DMS153 (cell line): ENCODE data around the gene PLEKHS1.
"Not testable (repeated sequence)": the region's sequence is repeated elsewhere in the genome, so short reads cannot be mapped to it uniquely, and the experiment has no call there.

Experiments used
- DNase-seq: peaks from one replicate; lab custom pipeline; 2025; lab: John Stamatoyannopoulos, UW

The PLEKHS1 gene

DNA sequence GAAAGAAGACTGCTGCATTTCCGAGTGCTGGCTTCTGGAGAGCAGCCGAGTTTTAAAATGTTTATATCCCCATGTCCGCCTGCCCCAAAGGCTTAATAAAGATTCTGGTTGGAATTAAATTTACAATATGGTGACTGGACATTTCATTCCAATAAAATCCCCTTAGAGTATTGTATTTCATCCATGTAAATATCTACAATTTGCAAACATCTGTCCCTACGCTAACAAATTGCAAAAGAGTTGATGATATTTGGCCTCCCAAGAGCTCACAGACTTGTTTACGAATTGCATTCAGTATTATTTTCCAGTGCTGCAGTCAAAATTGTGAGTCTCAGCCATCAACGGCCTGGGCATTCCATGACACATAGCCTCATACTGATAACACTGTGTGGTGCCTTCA lies 50.1 kb downstream of the PLEKHS1 start:
- DNase-seq = no peak

- no peak for DNase-seq
Observed at GRCh38 chr10:113802997-113803396, 51.5 kb downstream of the PLEKHS1 start.

- no peak for DNase-seq
Observed at GRCh38 chr10:113806503-113806902, 55.0 kb downstream of the PLEKHS1 start.

- DNase-seq = no peak
Observed at GRCh38 chr10:113808168-113808567, 56.7 kb downstream of the PLEKHS1 start.

- DNase-seq = not testable (repeated sequence)
Observed at GRCh38 chr10:113814700-113815099, 63.2 kb downstream of the PLEKHS1 start.

GRCh38 chr10:113819989-113820388 lies 68.5 kb downstream of the PLEKHS1 start:
- DNase-seq = no peak

DNA sequence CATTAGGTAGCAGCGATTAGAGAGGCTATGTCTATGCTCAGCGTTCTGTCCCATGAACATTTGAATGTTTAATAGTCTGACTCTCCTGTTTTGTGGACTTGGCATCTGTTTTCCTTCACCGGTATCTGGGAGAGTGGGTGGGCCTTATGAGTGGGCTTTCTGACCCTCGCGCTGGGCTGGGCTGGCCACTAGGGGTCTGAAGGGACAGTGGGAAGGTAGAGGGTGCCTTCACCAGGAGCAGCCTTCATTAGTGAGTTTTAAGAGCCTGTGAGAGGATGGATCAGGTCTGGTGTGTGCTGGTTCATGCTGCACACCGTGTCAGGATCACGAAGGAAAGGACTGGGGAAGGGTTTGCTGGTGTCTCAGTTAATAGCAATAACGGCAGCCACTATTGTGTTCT lies 69.0 kb downstream of the PLEKHS1 start:
- DNase-seq = no peak

GRCh38 chr10:113821306-113821705 lies 69.8 kb downstream of the PLEKHS1 start:
- DNase-seq = not testable (repeated sequence)

- no peak for DNase-seq
Observed at GRCh38 chr10:113822174-113822573, 70.7 kb downstream of the PLEKHS1 start.

- DNase-seq = no peak
Observed at GRCh38 chr10:113823389-113823788, 71.9 kb downstream of the PLEKHS1 start.

GRCh38 chr10:113825791-113826190 lies 74.3 kb downstream of the PLEKHS1 start:
- DNase-seq = no peak

GRCh38 chr10:113828567-113828966 lies 77.1 kb downstream of the PLEKHS1 start:
- DNase-seq = not testable (repeated sequence)
